Muscle of arm (tissue), 12 donors: ENCODE results near the gene B3GALT4. TPM values are rescaled to one million over a fixed set of nuclear protein-coding genes. Genes with fewer than 3 reads are reported as not detected.
A peak's percentile ranks its signal among the peaks of the same experiment; 100 is the strongest.

Experiments used
- DNase-seq: peaks from one replicate; pipeline ENCODE4 v3.0.0-alpha.2; 2013
- polyA plus RNA-seq, 12 donors: library from polyadenylated mRNA; unstranded; fragments of 120-200 nt; gene quantifications; one replicate each; pipeline ENCODE4 v1.2.1, GENCODE V29; 2013; ENCODE audit not compliant: insufficient read length in 12 of 12

B3GALT4 gene
- polyA plus RNA-seq, 12 donors = 1.3 to 3.8 (median 2.0) TPM; not detected in 2

DNA sequence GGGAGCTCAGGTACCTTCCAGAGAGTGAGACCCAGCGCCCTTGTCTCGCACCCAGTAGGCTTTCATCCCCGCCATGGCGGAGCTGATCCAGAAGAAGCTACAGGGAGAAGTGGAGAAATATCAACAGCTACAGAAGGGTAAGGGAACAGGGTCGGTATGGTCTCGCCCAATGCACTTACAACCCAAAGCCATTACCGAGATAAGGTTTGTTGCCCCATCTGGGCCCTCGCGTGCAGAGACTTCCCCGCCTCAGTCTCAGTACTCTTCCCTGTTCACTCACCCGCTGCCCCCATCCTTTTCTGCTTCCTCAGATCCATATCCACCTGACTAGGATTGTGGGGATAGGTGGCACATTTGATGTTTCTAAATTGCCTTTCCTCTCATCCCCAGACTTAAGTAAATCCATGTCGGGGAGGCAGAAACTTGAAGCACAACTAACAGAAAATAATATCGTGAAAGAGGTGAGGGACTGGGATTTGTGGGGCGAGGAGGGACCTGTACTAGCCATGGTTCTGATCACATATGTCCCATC, 12.9 kb downstream of the B3GALT4 start:
- no peak for DNase-seq

DNA sequence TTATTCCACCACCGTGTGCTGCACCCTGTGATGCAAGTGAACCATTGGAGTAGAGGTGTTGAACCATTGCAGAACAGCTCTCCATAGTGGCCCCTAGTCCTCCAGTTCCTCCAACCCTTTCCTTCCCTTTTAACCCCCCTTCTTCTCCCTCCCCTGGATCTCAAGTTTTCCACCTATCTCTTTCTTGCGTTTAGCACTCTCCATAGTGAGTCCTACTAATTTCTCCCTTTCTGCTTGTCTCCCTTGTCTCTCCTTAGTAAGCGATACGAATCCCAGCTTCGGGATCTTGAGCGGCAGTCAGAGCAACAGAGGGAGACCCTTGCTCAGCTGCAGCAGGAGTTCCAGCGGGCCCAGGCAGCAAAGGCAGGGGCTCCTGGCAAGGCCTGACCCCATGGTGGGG, 13.5 kb downstream of the B3GALT4 start:
- DNase-seq = no peak

DNA sequence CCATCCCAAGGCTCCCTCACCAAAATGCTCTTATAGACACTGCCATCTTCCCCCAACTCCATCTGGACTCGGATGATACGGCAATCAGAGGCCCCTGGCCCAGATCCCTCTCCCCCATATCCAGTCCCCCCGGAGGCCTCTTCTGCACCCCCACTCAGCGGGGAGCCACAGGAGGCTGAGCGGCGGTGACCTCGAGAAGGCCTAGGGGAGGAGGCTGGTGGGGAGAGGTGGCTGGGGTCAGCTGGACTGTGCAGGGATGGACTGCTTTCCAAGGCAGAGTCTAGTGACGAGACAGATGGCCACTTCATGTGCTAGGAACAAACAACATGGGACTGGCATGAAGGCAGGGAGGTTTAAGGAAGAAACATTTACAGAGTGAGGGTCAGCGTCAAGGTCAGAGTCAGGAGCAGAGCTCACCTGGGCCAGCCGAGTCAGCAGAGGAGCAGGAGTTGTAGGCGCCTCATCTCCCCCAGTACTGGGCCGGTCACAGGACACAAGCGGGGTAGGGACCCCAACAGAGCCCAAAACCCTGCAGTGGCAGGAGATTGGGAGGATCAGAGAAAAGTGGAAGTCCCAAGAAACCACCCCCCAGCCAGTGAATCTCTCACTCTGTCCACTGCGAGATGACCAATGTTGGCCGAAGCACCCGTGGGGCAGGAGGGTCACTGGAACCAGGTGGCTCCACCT, 16.2 kb downstream of the B3GALT4 start:
- no peak for DNase-seq

DNA sequence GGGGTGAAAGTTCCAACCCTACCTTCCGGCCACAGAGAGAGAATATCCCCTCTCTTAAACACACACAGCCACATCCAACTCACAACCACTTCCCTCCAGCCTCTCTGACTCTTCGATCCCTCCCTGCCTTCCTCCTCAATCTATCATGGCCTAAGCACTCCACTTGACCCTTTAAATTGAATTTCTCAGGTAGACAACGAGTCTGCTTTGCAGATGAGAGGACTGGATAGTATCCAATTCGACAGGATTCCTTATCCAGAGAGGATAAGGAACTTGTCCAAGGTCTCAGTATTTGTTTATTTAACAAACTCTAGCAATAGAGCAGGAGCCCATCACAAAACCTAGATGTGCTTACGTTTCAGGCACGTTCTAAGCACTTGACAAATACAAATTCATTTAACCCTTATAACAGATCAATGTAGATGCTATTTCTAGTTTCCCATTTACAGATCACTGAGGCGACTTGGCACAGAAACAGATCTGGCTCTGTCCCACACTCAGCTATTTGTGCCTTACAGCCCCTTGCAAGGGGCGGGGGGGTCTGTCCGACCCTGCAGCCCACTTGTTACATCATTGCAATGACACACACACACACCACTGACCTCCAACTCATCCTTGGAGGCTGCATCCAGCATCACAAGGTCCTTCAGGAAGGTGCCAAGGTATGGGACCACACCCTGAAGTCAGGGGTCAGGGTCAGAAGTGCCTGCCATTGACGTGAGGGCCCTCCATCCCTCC, 17.3 kb downstream of the B3GALT4 start:
- DNase-seq = no peak

DNA sequence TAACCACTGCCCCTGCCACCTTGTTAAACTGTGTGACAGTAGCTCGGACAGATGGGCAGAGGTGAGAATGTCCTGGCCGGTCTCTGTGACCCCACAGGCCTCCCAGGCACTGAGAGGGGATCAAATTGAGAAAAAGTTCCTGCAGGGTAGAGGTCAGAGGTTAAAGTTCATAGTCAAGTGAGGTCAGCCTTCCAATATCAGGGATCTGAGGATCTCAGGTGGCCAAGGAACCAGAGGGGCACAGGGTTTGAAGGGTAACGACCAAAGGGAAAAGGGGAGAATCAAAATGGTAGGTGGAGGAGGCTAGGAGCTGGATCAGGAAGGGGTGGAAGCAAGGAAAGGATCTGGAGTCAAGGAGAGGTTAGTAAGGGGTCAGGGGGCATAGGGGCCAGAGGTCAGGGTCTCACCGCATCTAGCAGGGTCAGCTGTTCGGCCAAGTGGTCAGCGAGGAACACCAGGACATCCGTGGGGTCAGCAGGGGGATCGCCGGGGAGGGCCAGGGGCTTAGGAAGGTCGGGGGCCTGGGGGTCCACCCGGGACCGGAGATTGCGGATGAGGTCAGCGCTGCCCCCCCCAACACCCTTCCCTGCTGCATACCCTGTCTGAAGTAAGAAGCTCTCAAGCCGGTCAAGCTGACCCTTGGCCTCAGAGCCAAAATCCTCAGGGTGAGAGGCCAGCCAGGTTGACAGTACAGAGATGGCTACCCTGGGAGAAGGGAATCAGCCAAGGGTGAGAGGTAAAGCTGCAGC, 18.9 kb downstream of the B3GALT4 start:
- no peak for DNase-seq

DNA sequence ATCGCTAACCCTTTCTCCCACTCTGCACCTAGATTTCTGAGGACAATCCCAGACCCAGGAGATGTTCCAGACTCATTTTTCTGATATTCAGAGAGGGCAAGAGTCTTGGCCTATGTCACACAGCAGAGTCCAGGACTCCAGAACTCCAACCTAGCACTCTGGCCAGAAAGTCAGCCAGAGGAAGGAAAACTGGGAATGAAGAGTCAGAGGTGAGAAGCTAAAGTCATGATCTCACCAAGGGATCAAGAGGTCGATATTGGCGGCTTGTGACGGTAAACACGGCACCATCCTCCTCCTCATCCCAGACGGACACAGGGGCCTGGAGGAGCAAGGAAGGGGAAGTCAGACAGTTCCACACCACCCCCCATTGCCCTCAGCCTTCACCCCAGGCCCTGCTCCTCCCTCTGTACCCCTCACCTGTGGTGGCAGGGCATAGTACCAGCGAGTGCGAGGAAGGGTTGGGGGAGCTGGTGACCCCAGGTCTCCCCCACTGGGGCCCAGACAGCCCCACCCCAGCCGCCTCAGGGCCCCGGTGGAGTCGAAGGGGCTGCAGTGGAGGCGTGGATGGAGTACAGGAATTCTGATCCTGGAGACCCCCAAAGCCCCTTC, 20.0 kb downstream of the B3GALT4 start:
- no peak for DNase-seq

DNA sequence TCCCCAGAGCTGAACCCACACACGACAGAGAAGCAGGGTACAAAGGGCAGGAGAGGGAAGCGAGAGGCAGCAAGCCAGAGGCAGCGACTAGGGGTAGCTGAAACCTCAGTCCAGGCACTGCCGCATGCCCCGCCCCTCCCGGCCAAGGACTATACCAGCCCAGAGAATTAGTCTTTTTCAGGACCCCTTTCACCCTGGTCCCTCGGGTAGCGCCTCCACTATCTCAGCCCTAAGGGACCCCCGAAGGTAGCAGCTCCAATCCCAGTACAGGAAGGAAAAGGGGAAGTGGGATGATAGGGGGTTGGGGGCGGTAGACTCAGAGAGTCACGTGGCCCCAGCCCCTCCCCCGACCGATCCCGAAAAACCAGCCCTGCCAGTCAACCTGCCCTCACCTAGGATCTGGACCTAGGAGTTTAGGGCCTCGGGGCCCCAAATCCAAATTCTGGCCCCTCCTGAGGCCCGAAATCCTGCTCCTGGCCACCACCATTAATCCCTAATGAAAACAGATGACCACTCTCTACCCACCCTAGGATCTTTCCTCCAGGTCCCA, 20.6 kb downstream of the B3GALT4 start:
- DNase-seq = no peak

DNA sequence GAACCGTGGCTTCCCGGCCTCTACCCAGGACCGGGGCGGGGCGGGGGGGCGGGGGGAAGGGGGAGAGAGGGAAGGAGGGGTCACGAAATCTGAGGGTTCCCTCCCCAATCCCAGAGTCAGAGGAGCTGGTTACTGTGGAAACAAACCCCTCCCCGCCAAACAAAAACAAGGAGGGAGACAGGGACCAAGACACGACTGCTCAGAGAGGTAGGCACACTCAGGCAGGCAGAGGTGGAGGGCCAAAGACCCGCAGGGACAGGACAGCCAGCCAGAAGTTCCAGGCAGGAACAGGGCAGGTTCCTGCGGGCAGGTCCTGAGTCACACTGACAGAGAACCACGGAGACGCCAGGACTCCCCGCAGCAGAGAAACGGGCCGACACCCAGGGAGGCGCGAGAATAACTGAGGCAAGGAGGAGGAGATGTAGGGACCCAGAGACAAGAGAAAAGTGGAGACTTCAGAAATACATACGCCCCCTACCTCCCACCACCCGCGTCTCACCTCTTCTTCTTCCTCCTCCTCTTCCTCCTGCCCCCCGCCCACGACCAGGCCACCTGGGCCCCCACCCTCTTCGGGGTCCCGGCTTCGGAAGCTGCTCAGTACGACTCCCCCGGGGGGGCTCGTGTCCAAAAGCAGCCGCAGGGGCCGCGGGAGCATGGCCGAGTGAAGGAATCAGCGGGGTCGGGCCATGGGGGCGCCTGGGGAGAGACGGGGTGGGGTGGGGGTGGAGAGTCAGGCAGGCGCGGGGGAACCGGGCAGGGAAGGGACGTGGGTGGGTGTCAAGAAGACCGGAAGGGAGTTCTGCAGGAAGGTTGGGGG, 21.2 kb downstream of the B3GALT4 start:
- peak; percentile 87 for DNase-seq

DNA sequence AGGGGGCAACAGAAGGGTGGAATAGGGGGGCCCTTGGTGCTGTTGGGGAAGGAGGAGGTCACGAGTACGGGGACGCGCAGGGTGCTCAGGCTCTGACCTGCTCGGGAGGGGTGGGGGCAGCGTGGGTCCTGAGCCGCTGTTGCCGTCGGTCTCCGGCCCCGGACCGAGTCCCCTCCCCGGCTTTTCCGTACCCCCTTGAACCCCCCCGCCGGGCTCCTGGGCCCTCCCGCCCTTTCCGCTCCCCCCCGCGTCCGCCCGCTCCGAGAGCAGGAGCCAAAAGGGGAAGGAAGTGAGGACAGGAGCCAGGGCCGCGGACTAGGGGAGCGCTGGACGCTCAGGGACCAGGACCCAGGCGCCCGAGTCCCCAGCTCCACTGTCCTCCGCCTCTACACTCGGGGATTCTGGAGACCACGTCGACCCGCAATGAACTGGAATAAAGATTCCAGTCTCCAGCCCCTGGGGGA, 21.9 kb downstream of the B3GALT4 start, which contains the start of gene RGL2:
TSS of gene RGL2 (minus strand) at position 170 of the 464 bp plus-strand sequence. CDS start 332 bp downstream, outside the sequence.
- peak; percentile 86 for DNase-seq

DNA sequence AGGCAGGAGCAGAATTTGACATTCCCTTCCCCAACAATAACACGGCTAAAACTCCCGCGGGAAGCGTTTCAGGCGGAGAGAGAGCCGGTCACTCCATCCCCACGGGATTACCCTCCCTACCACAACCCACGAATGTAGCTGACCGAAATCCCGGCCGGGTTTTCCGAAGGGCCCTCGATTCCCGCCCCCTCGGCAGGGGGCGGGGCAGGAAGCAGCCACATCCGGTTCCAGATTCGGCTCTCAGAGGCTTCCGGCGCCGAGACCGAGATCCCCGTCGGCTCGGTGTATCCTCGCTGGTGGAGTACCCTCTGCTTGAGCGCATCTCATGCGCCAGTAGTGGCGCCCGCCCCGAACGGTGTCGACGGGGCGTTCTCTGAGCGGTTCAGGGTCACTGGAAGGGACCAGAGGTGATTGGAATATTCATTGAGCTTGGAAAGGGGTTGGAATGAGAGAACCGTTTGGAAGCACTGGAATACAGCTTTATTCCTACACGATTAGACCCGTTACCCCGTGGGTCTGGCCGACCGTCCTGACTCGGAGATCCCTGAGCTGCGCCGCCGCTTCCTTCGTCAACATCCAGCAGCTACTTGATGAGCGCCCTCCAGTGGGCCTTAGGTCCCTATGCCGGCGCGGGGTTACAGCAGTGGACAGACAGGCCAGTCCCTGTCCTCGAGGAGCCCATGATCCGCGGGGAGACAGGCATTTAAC, 22.5 kb downstream of the B3GALT4 start:
- peak; percentile 94 for DNase-seq

DNA sequence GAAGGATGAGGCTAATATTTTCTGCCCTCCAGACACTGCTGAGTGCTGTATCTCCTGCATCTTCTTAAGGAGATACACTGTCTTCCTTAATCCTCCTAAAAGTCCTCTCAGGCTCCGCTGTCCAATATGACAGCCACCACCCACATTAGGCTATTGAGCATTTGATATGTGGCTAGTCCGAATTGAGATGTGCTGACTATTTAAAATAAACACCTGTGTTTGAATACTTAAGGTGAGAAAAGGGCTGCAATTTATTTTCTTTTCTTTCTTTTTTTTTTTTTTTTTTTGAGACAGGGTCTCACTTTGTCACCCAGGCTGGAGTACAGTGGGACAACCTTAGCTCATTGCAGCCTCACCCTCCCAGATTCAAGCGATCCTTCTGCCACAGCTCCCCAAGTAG, 25.0 kb downstream of the B3GALT4 start:
- no peak for DNase-seq

DNA sequence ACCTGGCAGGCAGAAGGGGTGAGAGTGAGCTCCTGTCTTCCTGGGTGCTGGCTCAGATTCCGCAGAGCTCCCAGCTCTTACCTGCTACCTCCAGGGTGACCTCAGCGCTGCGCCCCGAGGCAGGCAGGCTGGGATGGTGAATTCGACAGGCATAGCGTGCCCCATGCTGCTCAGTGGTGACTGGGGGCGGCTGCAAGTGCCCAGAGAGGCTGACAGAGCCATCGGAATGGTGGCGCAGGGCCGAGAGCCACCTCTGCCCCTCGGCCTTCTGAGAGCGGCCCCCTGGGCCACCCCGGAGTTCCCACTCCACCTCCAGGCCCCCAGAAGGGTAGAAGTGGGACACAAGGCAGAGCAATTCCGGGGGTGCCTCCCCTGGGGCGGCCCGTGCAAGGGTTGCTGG, 27.3 kb downstream of the B3GALT4 start:
- DNase-seq = no peak

DNA sequence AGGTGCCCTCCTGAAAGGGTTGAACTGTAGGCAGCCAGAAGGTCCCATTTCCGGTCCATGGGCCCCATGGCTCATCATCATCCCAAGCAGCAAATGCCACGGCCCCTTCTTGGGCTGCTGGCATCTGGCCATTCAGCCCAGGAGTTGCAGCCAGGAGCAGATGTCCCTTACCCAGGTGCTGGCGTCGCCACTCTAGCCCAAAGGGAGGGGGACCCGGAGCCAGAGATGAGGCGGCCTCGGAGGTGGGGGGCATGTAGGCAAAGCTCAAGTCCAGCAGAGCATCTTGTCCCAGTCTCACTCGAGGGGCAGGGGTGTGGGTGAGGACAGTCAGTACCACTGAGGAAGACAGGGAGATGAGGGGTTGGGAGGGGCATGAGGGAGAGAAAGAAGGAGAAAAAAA, 28.1 kb downstream of the B3GALT4 start:
- no peak for DNase-seq

DNA sequence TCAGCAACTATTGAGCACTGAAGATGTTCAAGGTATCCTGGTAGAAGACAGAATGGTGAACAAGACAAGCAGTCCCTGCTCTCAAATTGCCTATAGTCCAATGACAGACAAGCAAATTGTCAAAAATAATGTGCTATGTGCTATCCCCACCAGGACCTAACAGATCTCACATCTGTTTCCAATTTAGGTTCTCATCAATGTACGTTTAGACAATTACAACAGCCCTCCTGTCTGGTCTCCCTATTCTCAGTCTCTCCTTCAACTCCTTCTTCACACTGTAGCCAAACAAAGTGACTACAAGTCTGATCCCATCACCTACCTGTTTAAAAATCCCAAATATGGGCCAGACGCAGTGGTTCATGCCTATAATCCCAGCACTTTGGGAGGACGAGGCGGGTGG, 29.4 kb downstream of the B3GALT4 start:
- no peak for DNase-seq

DNA sequence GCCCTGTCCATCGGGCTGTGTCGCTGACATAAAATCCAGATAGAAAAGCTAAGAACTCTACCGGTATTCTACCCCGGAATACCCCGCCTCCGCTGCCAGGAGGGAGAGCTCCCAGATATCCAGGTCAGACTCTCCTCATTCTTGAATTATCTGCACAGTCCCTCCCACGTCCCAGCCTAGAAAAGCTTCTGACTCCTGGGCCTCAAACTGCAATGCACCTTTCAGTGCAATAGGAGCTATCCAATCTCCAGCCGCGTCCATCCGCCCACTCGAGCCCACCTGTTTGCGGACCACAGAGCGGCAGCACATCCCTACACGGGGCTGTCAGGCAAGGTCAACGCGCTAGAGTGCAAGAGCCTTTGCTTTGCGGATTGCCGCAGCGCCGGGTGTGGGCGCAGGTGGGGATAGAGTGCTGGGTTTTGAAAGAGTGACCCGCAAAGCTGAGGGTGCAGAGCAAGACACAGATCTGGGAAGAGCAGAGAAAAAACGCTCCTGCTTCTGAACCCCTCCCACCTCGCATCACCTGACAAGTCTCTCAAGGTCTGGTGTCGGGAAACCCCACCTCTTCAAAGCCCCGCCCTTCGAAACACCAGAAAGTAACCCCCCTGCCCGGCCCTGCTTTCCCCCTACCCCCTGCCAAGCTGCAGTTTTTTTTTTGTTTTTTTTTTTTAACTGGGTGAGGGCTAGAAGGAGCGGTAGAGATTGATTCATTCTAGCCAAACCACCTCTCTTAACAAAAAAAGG, 35.6 kb downstream of the B3GALT4 start:
- no peak for DNase-seq

DNA sequence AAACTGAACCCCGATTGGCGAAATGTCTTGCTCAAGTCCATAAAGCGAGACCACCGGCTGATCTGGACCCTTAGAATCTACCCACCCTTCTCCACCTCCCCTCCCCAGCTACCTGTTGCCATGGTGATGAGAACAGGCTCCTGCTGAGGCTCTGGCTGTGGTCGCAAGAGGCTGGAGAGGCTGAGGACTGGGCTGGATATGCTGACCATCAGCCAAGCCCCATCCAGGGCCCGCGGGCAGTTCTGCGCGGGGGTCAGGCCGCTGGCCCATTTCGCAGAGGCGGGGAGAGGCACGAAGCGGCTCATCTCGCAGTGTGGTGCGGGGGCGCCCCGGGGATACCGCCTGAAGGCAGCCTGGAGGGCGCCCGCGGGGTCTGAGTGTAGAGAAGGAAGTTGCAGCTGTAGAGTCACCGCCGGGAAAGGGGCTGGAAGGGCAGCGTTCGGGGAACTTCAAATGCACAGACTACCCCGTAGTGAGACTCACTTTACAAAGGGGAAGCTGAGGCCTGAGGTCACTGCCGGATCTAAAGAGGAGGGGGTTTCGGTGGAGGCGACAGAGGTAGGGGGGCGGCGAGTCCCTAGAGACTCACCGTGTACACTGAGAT, 36.3 kb downstream of the B3GALT4 start:
- DNase-seq = peak; percentile 51

DNA sequence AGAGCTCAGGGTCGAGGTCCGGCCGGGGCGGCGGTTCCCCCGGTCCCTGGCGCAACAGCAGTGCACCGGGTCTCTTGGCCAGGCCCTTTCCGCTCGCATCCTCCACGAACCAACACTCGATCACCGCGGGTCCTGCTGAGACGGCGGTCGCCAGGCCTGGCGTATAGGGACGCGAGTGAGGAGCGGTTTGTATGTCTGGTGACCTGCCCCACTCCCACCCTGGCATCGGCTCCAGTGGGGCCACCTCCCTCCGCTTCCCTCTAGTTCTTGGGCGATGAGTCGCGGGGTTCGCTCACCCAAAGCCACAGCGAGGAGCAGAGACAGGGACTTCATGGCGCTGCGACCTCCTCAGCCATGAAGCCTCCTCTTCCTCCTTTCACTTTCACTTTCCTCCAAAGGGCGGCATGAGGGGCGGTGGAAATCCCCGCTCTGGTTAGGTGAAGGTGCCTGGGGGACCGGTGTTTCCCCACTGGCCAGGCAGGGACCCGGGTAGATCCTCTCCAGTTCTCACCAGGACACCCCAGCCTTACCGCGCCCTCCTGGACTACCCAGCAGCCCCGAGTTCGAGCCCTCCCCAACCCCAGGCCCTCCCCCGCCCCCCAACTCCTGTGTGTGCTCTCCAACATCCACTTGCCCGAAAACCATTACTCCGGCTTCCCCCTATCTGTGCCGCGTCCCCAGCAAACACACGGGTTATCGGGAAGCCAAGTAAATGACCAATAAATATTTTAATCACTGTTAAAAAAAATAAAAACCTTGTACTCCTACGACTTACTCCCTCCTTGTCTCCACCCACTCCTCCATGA, 37.0 kb downstream of the B3GALT4 start, which contains the start of gene TAPBP:
TSS of gene TAPBP (minus strand) at position 370 of the 806 bp plus-strand sequence. CDS start at position 333, 37 bp downstream.
- peak; percentile 75 for DNase-seq

DNA sequence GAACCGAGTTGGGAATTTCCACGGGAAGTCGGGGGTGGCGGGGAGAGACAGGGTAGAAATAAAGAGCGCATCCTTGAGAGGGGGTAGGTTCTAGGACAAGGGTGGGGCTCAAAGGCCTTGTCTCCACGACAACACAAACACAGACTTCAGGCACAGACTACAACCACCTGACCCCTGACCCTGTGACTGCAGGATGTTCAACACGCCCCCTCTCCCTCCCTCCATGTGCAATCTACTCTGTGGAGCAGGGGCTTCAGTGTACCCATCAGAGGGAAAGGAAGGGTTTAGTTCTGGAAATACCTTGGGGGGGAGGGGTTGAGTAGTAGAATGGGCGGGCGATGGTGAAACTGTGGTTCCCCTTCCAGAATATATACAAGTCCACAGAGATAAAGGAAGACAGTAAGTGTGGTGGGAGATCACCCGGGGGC, 37.6 kb downstream of the B3GALT4 start:
- DNase-seq = peak; percentile 78
